H9 (cell line): ENCODE measurements around the gene GSTP1. TPM values are rescaled to one million over a fixed set of nuclear protein-coding genes. Genes with fewer than 3 reads are reported as not detected.

Source experiments
- DNase-seq: peaks from one replicate; pipeline ENCODE4 v3.0.0-alpha.2; 2017
- H2AFZ ChIP-seq: one replicate; pipeline ENCODE4 v1.6.1; 2013; ENCODE audit warnings: mild to moderate bottlenecking, low read length, control low read depth, moderate library complexity
- H2AK5ac ChIP-seq: 2 replicates; pipeline ENCODE4 v1.6.1; 2013; ENCODE audit warnings: low read length, control low read depth, mixed read lengths; ENCODE audit not compliant: insufficient read length
- H2BK120ac ChIP-seq: one replicate; pipeline ENCODE4 v1.6.1; 2013; ENCODE audit warnings: low read depth, mild to moderate bottlenecking, low read length, control low read depth, inconsistent platforms; ENCODE audit not compliant: poor library complexity, severe bottlenecking
- H2BK12ac ChIP-seq: 2 replicates; pipeline ENCODE4 v1.6.1; 2013; ENCODE audit warnings: low read length, control low read depth, mixed read lengths, low read depth; ENCODE audit not compliant: insufficient read length
- H2BK15ac ChIP-seq: 2 replicates; pipeline ENCODE4 v1.6.1; 2013; ENCODE audit warnings: low read depth, low read length, control low read depth
- H2BK20ac ChIP-seq: one replicate; pipeline ENCODE4 v1.6.1; 2013; ENCODE audit warnings: low read depth, mild to moderate bottlenecking, low read length, control low read depth, inconsistent platforms; ENCODE audit not compliant: poor library complexity, severe bottlenecking
- H2BK5ac ChIP-seq: 2 replicates; pipeline ENCODE4 v1.6.1; 2013; ENCODE audit warnings: low read length, control low read depth, mixed read lengths; ENCODE audit not compliant: insufficient read length
- H3K14ac ChIP-seq: 2 replicates; pipeline ENCODE4 v1.6.1; 2013; ENCODE audit warnings: low read length, control low read depth; ENCODE audit not compliant: insufficient read depth
- H3K18ac ChIP-seq: 2 replicates; pipeline ENCODE4 v1.6.1; 2013; ENCODE audit warnings: low read depth, mild to moderate bottlenecking, mixed read lengths, low read length, control low read depth; ENCODE audit not compliant: insufficient read length
- H3K23ac ChIP-seq: 2 replicates; pipeline ENCODE4 v1.6.1; 2013; ENCODE audit warnings: low read length, control low read depth, mixed read lengths, low read depth; ENCODE audit not compliant: insufficient read length
- H3K23me2 ChIP-seq: 2 replicates; pipeline ENCODE4 v1.6.1; 2013; ENCODE audit warnings: low read depth, mild to moderate bottlenecking, mixed read lengths, low read length, control low read depth; ENCODE audit not compliant: insufficient read length, poor library complexity, severe bottlenecking
- H3K27ac ChIP-seq: 2 replicates; pipeline ENCODE4 v1.5.1; 2013; ENCODE audit warnings: low read length, control low read depth, mixed read lengths, low read depth; ENCODE audit not compliant: insufficient read length
- H3K27me3 ChIP-seq: 2 replicates; pipeline ENCODE4 v1.6.1; 2013; ENCODE audit warnings: low read length, control low read depth, inconsistent platforms; ENCODE audit not compliant: insufficient read depth
- H3K4ac ChIP-seq: 2 replicates; pipeline ENCODE4 v1.6.1; 2013; ENCODE audit warnings: low read depth, mild to moderate bottlenecking, control low read depth, inconsistent platforms, low read length, moderate library complexity
- H3K4me1 ChIP-seq: 2 replicates; pipeline ENCODE4 v1.6.1; 2013; ENCODE audit warnings: low read length, control low read depth, inconsistent platforms; ENCODE audit not compliant: insufficient read depth
- H3K4me2 ChIP-seq: 2 replicates; pipeline ENCODE4 v1.6.1; 2013; ENCODE audit warnings: low read length, control low read depth, mixed read lengths; ENCODE audit not compliant: insufficient read length, insufficient read depth
- H3K56ac ChIP-seq: 2 replicates; pipeline ENCODE4 v1.6.1; 2013; ENCODE audit warnings: low read depth, mild to moderate bottlenecking, mixed read lengths, low read length, control low read depth; ENCODE audit not compliant: insufficient read length
- H3K79me1 ChIP-seq: 2 replicates; pipeline ENCODE4 v1.6.1; 2013; ENCODE audit warnings: low read depth, mild to moderate bottlenecking, moderate library complexity, low read length, control low read depth, inconsistent platforms; ENCODE audit not compliant: insufficient read depth, poor library complexity, severe bottlenecking
- H3K79me2 ChIP-seq: 2 replicates; pipeline ENCODE4 v1.6.1; 2013; ENCODE audit warnings: low read length, control low read depth, inconsistent platforms; ENCODE audit not compliant: insufficient read depth
- H3K9ac ChIP-seq: 2 replicates; pipeline ENCODE4 v1.6.1; 2013; ENCODE audit warnings: low read length, control low read depth, mixed read lengths; ENCODE audit not compliant: insufficient read length; ENCODE audit errors: extremely low read depth
- H3K9me3 ChIP-seq: one replicate; pipeline ENCODE4 v1.6.1; 2013; ENCODE audit warnings: low read depth, low read length, inconsistent platforms; ENCODE audit not compliant: control insufficient read depth
- H3T11ph ChIP-seq: one replicate; pipeline ENCODE4 v1.6.1; 2013; ENCODE audit warnings: mild to moderate bottlenecking, low read length, control low read depth, inconsistent platforms
- H4K20me1 ChIP-seq: one replicate; pipeline ENCODE4 v1.6.1; 2013; ENCODE audit not compliant: control insufficient read depth, insufficient read length, insufficient read depth
- H4K5ac ChIP-seq: 2 replicates; pipeline ENCODE4 v1.6.1; 2013; ENCODE audit warnings: low read depth, mild to moderate bottlenecking, mixed read lengths, low read length, control low read depth; ENCODE audit not compliant: insufficient read length
- H4K8ac ChIP-seq: replicated peaks from 2 replicates; pipeline ENCODE4 v1.6.1; 2013; ENCODE audit warnings: low read length, control low read depth, mixed read lengths, low read depth; ENCODE audit not compliant: insufficient read length
- H4K91ac ChIP-seq: 2 replicates; pipeline ENCODE4 v1.6.1; 2013; ENCODE audit warnings: low read depth, mild to moderate bottlenecking, moderate library complexity, mixed read lengths, low read length, control low read depth; ENCODE audit not compliant: insufficient read length
- H3K27ac Mint-ChIP-seq, 3 experiments: 2 replicates in 2 of 3; 3 replicates in 1 of 3; pipeline ENCODE4 v1.8.0; 2020 to 2021; ENCODE audit warnings: mixed read lengths in 3 of 3, mild to moderate bottlenecking in 1 of 3, moderate library complexity in 1 of 3
- H3K27me3 Mint-ChIP-seq: 2 replicates; pipeline ENCODE4 v1.8.0; 2021; ENCODE audit warnings: low read depth, mild to moderate bottlenecking, moderate library complexity, mixed read lengths
- H3K36me3 Mint-ChIP-seq, 3 experiments: 2 replicates in 2 of 3; 3 replicates in 1 of 3; pipeline ENCODE4 v1.8.0; 2020 to 2021; ENCODE audit warnings: low read depth in 3 of 3, mixed read lengths in 3 of 3; ENCODE audit not compliant: insufficient read depth in 1 of 3
- H3K4me1 Mint-ChIP-seq, 2 experiments: 2 replicates each; pipeline ENCODE4 v1.8.0; 2020; ENCODE audit warnings: mixed read lengths in 2 of 2
- H3K4me3 Mint-ChIP-seq, 2 experiments: 2 replicates in 1 of 2; 3 replicates in 1 of 2; pipeline ENCODE4 v1.8.0; 2020 to 2021; ENCODE audit warnings: mild to moderate bottlenecking in 2 of 2, mixed read lengths in 2 of 2, moderate library complexity in 1 of 2
- H3K9me3 Mint-ChIP-seq, 2 experiments: 2 replicates in 1 of 2; 3 replicates in 1 of 2; pipeline ENCODE4 v1.8.0; 2020; ENCODE audit warnings: mild to moderate bottlenecking in 2 of 2, mixed read lengths in 2 of 2, moderate library complexity in 1 of 2
- CTCF ChIP-seq: fragments of 200-600 bp; sonication (generic); conservative IDR thresholded peaks from 3 replicates; pipeline ENCODE4 v1.8.0; 2021; ENCODE audit warnings: antibody characterized with exemption, mild to moderate bottlenecking
- WGBS: extraction: QIAGEN DNeasy Blood & Tissue Kit; methylation state at CpG from one replicate; pipeline ENCODE4 v1.1.7; 2013; ENCODE audit warnings: missing lambda C conversion rate, low lambda C conversion rate, mixed read lengths; ENCODE audit not compliant: insufficient read length; ENCODE audit errors: extremely low coverage; 5-methylcytosine and 5-hydroxymethylcytosine counted together
- total RNA-seq: library from RNA; stranded (reverse); gene quantifications from 2 replicates; pipeline ENCODE4 v1.2.1, GENCODE V29; 2021

Gene GSTP1
- total RNA-seq, 1 experiment from 2014 or later, result 1,469 TPM

- Histone ChIP-seq H3K4me1 (peaks cover 7% of the 10 kb centered on the region; the same call in 1 of the 2 replicates), H2BK5ac (no peak overlapping the region), H3K23ac (no peak overlapping the region), H3K23me2 (no peaks in the 10 kb centered on the region), H2BK20ac (no peak overlapping the region), H3K14ac (no peak overlapping the region), H3K9ac (no peak overlapping the region), H3K79me1 (no peaks in the 10 kb centered on the region), H3K18ac (no peak overlapping the region), H3K4ac (no peak overlapping the region), H3K9me3 (no peaks in the 10 kb centered on the region), H2BK12ac (no peak overlapping the region), H3K27me3 (peaks cover 3% of the 10 kb centered on the region; the same call in 1 of the 2 replicates), H2AK5ac (no peak overlapping the region), H3K56ac (no peak overlapping the region), H2BK15ac (no peak overlapping the region), H3K4me2 (no peak overlapping the region), H3K27ac (no peak overlapping the region), H3K79me2 (no peaks in the 10 kb centered on the region), H4K20me1 (no peaks in the 10 kb centered on the region), H2AFZ (no peak overlapping the region), H4K5ac (no peak overlapping the region), H4K8ac (no peak overlapping the region), H3T11ph (no peak overlapping the region), H4K91ac (no peak overlapping the region), H2BK120ac (no peak overlapping the region)
- peak; percentile 88 for DNase-seq
- peaks cover 0 to 6% of the 10 kb centered on the region in 2 experiments; a peak in 2 of 5 replicates for H3K9me3 Mint-ChIP-seq
- H3K27ac Mint-ChIP-seq, result peak overlapping the region in 1 of 3 experiments; percentile 15; a peak in 1 of 7 replicates
- peaks cover 13 to 24% (median 20%) of the 10 kb centered on the region in 3 experiments for H3K36me3 Mint-ChIP-seq
- peak overlapping the region in 1 of 2 experiments; percentile 34; a peak in 1 of 5 replicates for H3K4me3 Mint-ChIP-seq
- peaks cover 33% of the 10 kb centered on the region for H3K27me3 Mint-ChIP-seq
- no CpG with 5 or more reads among the region's 18 CpGs for WGBS
- H3K4me1 Mint-ChIP-seq, result peaks cover 35 to 47% of the 10 kb centered on the region in 2 experiments
- peak; percentile 82 for TF ChIP-seq CTCF
These were observed 31.4 kb downstream of the GSTP1 start for GRCh38 chr11:67614730-67615714.
